DND-41 (cell line): ENCODE results near the gene ATXN7L1.
"Not testable (repeated sequence)": the region's sequence is repeated elsewhere in the genome, so short reads cannot be mapped to it uniquely, and the experiment has no call there.

Experiments used
- ATAC-seq: fragments of 200-7000 bp; cut with Tn5 transposase; 3 replicates; pipeline ENCODE4 v1.9.1; 2021; ENCODE audit warnings: low read depth; ENCODE audit not compliant: insufficient read depth
- DNase-seq: peaks from one replicate; pipeline ENCODE4 v3.0.0-alpha.2; 2020
- H2AFZ ChIP-seq: 2 replicates; pipeline ENCODE4 v1.6.0; 2012; ENCODE audit warnings: low read depth, low read length
- H3K27ac ChIP-seq: 2 replicates; pipeline ENCODE4 v1.5.1; 2012; ENCODE audit warnings: low read length, inconsistent platforms
- H3K27me3 ChIP-seq: fragments of 200-600 bp; sonication (generic); 2 replicates; pipeline ENCODE4 v1.6.0; 2012; ENCODE audit warnings: low read length, mild to moderate bottlenecking, inconsistent platforms; ENCODE audit not compliant: insufficient read depth, poor library complexity
- H3K36me3 ChIP-seq: 2 replicates; pipeline ENCODE4 v1.5.1; 2012; ENCODE audit warnings: low read length, inconsistent platforms; ENCODE audit not compliant: insufficient read depth
- H3K4me1 ChIP-seq: 2 replicates; pipeline ENCODE4 v1.5.1; 2012; ENCODE audit warnings: mild to moderate bottlenecking, low read length; ENCODE audit not compliant: insufficient read depth
- H3K4me2 ChIP-seq: 2 replicates; pipeline ENCODE4 v1.6.0; 2012; ENCODE audit warnings: mild to moderate bottlenecking, moderate library complexity, low read length, inconsistent platforms; ENCODE audit not compliant: insufficient read depth
- H3K4me3 ChIP-seq, 2 experiments: fragments of 200-600 bp in 1 of 2; shearing (Covaris generic) in 1 of 2; 2 replicates each; pipeline ENCODE4 v1.5.1; 2012 to 2016; ENCODE audit warnings: inconsistent platforms in 2 of 2, low read length in 2 of 2, mild to moderate bottlenecking in 2 of 2, low read depth in 1 of 2, moderate library complexity in 1 of 2
- H3K79me2 ChIP-seq: 2 replicates; pipeline ENCODE4 v1.6.0; 2012; ENCODE audit warnings: low read length, inconsistent platforms; ENCODE audit not compliant: insufficient read depth
- H3K9ac ChIP-seq: 2 replicates; pipeline ENCODE4 v1.6.0; 2012; ENCODE audit warnings: low read depth, mild to moderate bottlenecking, inconsistent platforms, low read length, moderate library complexity
- H3K9me3 ChIP-seq: 2 replicates; pipeline ENCODE4 v1.5.1; 2012; ENCODE audit warnings: low read length, moderate library complexity, mild to moderate bottlenecking, inconsistent platforms; ENCODE audit not compliant: insufficient read depth, severe bottlenecking
- H4K20me1 ChIP-seq: 2 replicates; pipeline ENCODE4 v1.6.0; 2012; ENCODE audit warnings: low read length; ENCODE audit not compliant: insufficient read depth
- EZH2 ChIP-seq: IDR thresholded peaks from 3 replicates; pipeline ENCODE4 v1.6.1; 2012; ENCODE audit warnings: borderline replicate concordance, low read depth, mild to moderate bottlenecking, moderate library complexity, low read length, inconsistent platforms; ENCODE audit not compliant: severe bottlenecking
- TF ChIP-seq, protein P1 (sequence below): IDR thresholded peaks from 2 replicates; pipeline ENCODE4 v1.5.1; 2012; ENCODE audit warnings: borderline replicate concordance, low read length, moderate library complexity, mild to moderate bottlenecking; ENCODE audit not compliant: poor library complexity, severe bottlenecking; ENCODE audit errors: extremely low read depth

ATXN7L1 gene

DNA sequence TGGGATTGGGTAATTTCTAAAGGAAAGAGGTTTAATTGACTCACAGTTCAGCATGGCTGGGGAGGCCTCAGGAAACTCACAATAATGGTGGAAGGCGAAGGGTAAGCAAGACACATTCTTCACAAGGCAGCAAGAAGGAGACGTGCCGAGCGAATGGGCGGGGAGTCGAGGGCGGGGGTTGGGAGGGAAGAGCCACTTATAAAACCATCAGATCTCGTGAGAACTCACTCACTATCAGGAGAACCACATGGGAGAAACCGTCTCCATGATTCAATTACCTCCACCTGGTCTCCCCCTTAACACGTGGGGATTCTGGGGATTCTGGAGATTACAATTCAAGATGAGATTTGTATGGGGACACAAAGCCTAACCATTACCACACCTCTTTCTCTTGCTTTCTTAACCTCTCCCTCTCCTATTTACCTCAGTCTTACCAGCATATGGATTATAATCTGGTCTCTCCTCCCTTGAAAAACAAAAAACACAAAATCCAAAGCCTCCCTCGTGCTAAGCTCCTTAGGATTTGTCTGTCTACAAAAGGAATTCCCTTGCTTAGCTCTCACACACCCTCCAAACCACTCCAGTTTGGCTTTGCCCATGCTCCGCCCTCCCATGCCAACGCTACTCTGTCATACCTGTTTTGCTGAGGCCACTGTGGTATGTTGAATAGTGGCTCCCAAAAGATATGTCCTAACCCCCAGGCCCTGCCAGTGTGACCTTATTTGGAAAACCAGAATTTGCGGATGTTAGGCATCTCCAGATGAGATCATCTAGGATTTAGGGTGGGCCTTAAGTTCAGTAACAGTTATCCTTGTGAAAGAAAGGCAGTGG lies 275.5 kb downstream of the ATXN7L1 start:
- Histone ChIP-seq H3K9ac (no peak overlapping the region), H3K4me3 (no peak overlapping the region), H3K4me1 (no peaks in the 10 kb centered on the region), H3K27ac (no peak overlapping the region), H2AFZ (no peak overlapping the region), H3K79me2 (no peaks in the 10 kb centered on the region), H3K4me2 (no peak overlapping the region), H4K20me1 (no peaks in the 10 kb centered on the region), H3K36me3 (no peaks in the 10 kb centered on the region), H3K9me3 (no peaks in the 10 kb centered on the region), H3K27me3 (peaks cover 4% of the 10 kb centered on the region)
- TF ChIP-seq, protein P1, sequence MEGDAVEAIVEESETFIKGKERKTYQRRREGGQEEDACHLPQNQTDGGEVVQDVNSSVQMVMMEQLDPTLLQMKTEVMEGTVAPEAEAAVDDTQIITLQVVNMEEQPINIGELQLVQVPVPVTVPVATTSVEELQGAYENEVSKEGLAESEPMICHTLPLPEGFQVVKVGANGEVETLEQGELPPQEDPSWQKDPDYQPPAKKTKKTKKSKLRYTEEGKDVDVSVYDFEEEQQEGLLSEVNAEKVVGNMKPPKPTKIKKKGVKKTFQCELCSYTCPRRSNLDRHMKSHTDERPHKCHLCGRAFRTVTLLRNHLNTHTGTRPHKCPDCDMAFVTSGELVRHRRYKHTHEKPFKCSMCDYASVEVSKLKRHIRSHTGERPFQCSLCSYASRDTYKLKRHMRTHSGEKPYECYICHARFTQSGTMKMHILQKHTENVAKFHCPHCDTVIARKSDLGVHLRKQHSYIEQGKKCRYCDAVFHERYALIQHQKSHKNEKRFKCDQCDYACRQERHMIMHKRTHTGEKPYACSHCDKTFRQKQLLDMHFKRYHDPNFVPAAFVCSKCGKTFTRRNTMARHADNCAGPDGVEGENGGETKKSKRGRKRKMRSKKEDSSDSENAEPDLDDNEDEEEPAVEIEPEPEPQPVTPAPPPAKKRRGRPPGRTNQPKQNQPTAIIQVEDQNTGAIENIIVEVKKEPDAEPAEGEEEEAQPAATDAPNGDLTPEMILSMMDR = no peak
- no peak for TF ChIP-seq EZH2
- ATAC-seq (no peak), DNase-seq (no peak)

DNA sequence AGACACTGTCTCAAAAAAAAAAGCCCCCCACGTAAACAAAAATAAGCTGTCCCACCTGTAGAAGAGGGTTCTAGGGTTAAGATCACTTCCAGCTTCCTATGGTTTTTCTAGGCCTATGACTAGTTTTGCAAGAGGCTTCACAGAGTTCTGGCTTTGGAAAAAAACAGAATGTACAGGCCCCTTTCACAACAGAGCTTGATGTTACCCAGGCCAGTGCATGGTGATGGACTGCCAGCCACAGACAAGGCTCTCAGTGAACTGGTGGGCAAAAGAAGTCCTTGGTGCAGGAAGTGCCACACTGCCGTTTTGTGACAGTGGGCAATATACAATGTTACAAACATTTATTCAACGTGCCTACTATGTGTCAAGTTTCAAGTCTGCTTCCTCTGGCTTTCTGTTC lies 276.8 kb downstream of the ATXN7L1 start:
- DNase-seq (no peak), ATAC-seq (no peak)
- no peak overlapping the region for H2AFZ ChIP-seq
- no peak overlapping the region for H3K4me3 ChIP-seq
- no peaks in the 10 kb centered on the region for H3K79me2 ChIP-seq
- H3K9ac ChIP-seq = no peak overlapping the region
- no peak overlapping the region for H3K4me2 ChIP-seq
- H3K27ac ChIP-seq = no peak overlapping the region
- H3K36me3 ChIP-seq = no peaks in the 10 kb centered on the region
- peaks cover 4% of the 10 kb centered on the region for H3K27me3 ChIP-seq
- H3K4me1 ChIP-seq = no peaks in the 10 kb centered on the region
- TF ChIP-seq, protein P1 = no peak
- no peaks in the 10 kb centered on the region for H3K9me3 ChIP-seq
- H4K20me1 ChIP-seq = no peaks in the 10 kb centered on the region

DNA sequence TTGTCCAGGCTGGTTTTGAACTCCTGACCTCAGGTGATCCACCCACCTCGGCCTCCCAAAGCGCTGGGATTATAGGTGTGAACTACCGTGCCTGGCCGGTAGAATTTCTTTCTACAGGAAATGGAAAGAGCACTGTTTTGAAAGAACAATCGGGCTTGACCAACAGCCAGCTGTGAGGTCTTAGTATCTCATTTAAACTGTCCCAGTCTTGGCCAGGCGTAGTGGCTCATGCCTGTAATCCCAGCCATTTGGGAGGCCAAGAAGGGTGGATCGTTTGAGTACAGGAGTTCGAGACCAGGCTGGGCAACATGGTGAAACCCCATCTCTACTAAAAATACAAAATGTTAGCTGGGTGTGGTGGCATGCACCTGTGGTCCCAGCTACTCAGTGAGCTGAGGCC lies 277.3 kb downstream of the ATXN7L1 start:
- not testable (repeated sequence) for H3K27ac ChIP-seq, H3K36me3 ChIP-seq, H3K4me2 ChIP-seq, H3K9me3 ChIP-seq, DNase-seq, H4K20me1 ChIP-seq, ATAC-seq, H3K79me2 ChIP-seq, H3K27me3 ChIP-seq, H3K4me3 ChIP-seq, H2AFZ ChIP-seq, H3K9ac ChIP-seq, H3K4me1 ChIP-seq

DNA sequence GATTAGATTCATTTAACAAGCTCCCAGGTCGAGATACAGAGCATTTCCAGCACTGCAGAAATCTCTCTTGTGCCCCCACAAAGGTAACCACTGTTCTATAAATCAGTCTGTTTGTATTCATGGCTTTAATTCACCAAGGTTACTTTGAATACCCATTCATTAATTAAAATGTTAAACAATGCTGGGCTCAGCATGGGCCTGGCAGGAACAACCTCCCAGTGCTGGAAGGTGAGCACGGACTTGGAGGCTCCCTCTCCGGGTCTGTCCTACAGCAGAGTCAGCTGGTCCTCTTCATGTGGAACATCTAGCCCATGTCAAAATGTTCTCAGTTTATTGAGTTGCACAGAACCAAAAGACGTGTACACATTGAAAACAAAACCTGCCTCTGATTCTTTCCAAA lies 279.5 kb downstream of the ATXN7L1 start:
- H3K4me3 ChIP-seq = no peak overlapping the region

More for the DNA sequence above, 279.5 kb downstream of the ATXN7L1 start:
- no peaks in the 10 kb centered on the region for H3K36me3 ChIP-seq
- no peak for TF ChIP-seq EZH2
- TF ChIP-seq, protein P1 = no peak
- H3K9ac ChIP-seq = no peak overlapping the region
- no peak overlapping the region for H3K4me2 ChIP-seq
- no peak for DNase-seq
- peaks cover 4% of the 10 kb centered on the region for H3K27me3 ChIP-seq
- ATAC-seq = no peak
- no peaks in the 10 kb centered on the region for H3K9me3 ChIP-seq
- no peak overlapping the region for H2AFZ ChIP-seq
- no peaks in the 10 kb centered on the region for H4K20me1 ChIP-seq
- no peaks in the 10 kb centered on the region for H3K4me1 ChIP-seq
- no peaks in the 10 kb centered on the region for H3K79me2 ChIP-seq
- H3K27ac ChIP-seq = no peak overlapping the region
